Keratinocyte (primary cell): ENCODE measurements around the gene CCL13. TPM values are rescaled to one million over a fixed set of nuclear protein-coding genes. Genes with fewer than 3 reads are reported as not detected.

ENCODE experiments used
- DNase-seq: peaks from one replicate; pipeline ENCODE4 v3.0.0-alpha.2; 2011; ENCODE audit warnings: low read depth, missing footprints, low spot score
- FAIRE-seq: peaks from 2 replicates; lab custom pipeline; 2011; peaks lifted over from hg19 to GRCh38; lab: Jason Lieb, UNC
- H2AFZ ChIP-seq: 2 replicates; pipeline ENCODE4 v1.6.0; 2012; ENCODE audit warnings: low read length, control low read depth, inconsistent platforms; ENCODE audit not compliant: control insufficient read depth
- H3K27ac ChIP-seq: 2 replicates; pipeline ENCODE4 v1.5.1; 2011; ENCODE audit warnings: low read length; ENCODE audit not compliant: control insufficient read depth, insufficient read depth
- H3K27me3 ChIP-seq: 3 replicates; pipeline ENCODE4 v1.6.0; 2011; ENCODE audit warnings: low read length; ENCODE audit not compliant: control insufficient read depth, insufficient read depth; ENCODE audit errors: extremely low read depth
- H3K36me3 ChIP-seq, 2 experiments: 2 replicates in 1 of 2; 3 replicates in 1 of 2; pipeline ENCODE4 v1.5.1; 2011; ENCODE audit warnings: low read length in 2 of 2, mild to moderate bottlenecking in 1 of 2; ENCODE audit not compliant: control insufficient read depth in 2 of 2, insufficient read depth in 2 of 2; ENCODE audit errors: extremely low read depth in 1 of 2
- H3K4me1 ChIP-seq: 3 replicates; pipeline ENCODE4 v1.5.1; 2011; ENCODE audit warnings: low read length; ENCODE audit not compliant: control insufficient read depth, insufficient read depth; ENCODE audit errors: extremely low read depth
- H3K4me2 ChIP-seq: 3 replicates; pipeline ENCODE4 v1.6.0; 2011; ENCODE audit warnings: low read depth, low read length; ENCODE audit not compliant: control insufficient read depth, insufficient read depth; ENCODE audit errors: extremely low read depth
- H3K4me3 ChIP-seq, 3 experiments: fragments of 200-600 bp in 1 of 3; sonication (generic) in 1 of 3; 2 replicates in 2 of 3; 3 replicates in 1 of 3; pipeline ENCODE4 v1.5.1; 2011 to 2016; ENCODE audit warnings: low read length in 3 of 3, mild to moderate bottlenecking in 3 of 3, control low read depth in 2 of 3, inconsistent platforms in 1 of 3, low read depth in 1 of 3, mixed read lengths in 1 of 3, mixed run types in 1 of 3, moderate library complexity in 1 of 3; ENCODE audit not compliant: control insufficient read depth in 2 of 3, insufficient read depth in 2 of 3; ENCODE audit errors: extremely low read depth in 1 of 3
- H3K79me2 ChIP-seq: 2 replicates; pipeline ENCODE4 v1.6.0; 2012; ENCODE audit warnings: low read length; ENCODE audit not compliant: control insufficient read depth, insufficient read depth
- H3K9ac ChIP-seq: 3 replicates; pipeline ENCODE4 v1.6.0; 2011; ENCODE audit warnings: low read length; ENCODE audit not compliant: control insufficient read depth, insufficient read depth; ENCODE audit errors: extremely low read depth
- H3K9me1 ChIP-seq: 3 replicates; pipeline ENCODE4 v1.6.0; 2011; ENCODE audit warnings: low read length; ENCODE audit not compliant: control insufficient read depth, insufficient read depth; ENCODE audit errors: extremely low read depth
- H3K9me3 ChIP-seq: 2 replicates; pipeline ENCODE4 v1.5.1; 2012; ENCODE audit warnings: low read depth, low read length; ENCODE audit not compliant: control insufficient read depth
- H4K20me1 ChIP-seq: 3 replicates; pipeline ENCODE4 v1.6.0; 2011; ENCODE audit warnings: low read length; ENCODE audit not compliant: control insufficient read depth, insufficient read depth; ENCODE audit errors: extremely low read depth
- EZH2 ChIP-seq: IDR thresholded peaks from one replicate; pipeline ENCODE4 v1.6.1; 2012; ENCODE audit warnings: inconsistent platforms, mild to moderate bottlenecking, low read length, moderate library complexity
- dilution Hi-C: fragments of 300-500 bp; cut with MboI; formaldehyde crosslinking; loops from one replicate; pipeline ENCODE4 v1.7.0; 2020; ENCODE audit warnings: low sequenced_read_pairs; ENCODE audit not compliant: extremely low pct_ligation_motif_present
- polyA plus RNA-seq, 5 experiments: library from polyadenylated mRNA; depleted of rRNA in 3 of 5; stranded (reverse) in 3 of 5; stranded (forward) in 1 of 5; unstranded in 1 of 5; fragments of >200 nt; gene quantifications; 1 replicate in 1 of 5; 2 replicates in 3 of 5; 3 replicates in 1 of 5; pipeline versions ENCODE4 v1.2.1 to v1.2.3, GENCODE V29; 2011 to 2012; ENCODE audit warnings: missing spikeins in 2 of 5, low read depth in 1 of 5, low replicate concordance in 1 of 5
- TF ChIP-seq, protein P1 (sequence below), 3 experiments: IDR thresholded peaks in 1 of 3; conservative IDR thresholded peaks in 1 of 3; optimal IDR thresholded peaks in 1 of 3; 2 replicates in 2 of 3; 3 replicates in 1 of 3; pipeline versions ENCODE3 to v1.5.1; 2011; ENCODE audit warnings: low read length in 3 of 3, mild to moderate bottlenecking in 3 of 3, moderate library complexity in 2 of 3, control low read depth in 1 of 3, inconsistent platforms in 1 of 3; ENCODE audit not compliant: insufficient read depth in 2 of 3; ENCODE audit errors: extremely low read depth in 1 of 3

The CCL13 gene
- polyA plus RNA-seq, 1 donor (not counting 4 experiments of a cell fraction or from before 2014, with no cell fraction given): not detected

DNA sequence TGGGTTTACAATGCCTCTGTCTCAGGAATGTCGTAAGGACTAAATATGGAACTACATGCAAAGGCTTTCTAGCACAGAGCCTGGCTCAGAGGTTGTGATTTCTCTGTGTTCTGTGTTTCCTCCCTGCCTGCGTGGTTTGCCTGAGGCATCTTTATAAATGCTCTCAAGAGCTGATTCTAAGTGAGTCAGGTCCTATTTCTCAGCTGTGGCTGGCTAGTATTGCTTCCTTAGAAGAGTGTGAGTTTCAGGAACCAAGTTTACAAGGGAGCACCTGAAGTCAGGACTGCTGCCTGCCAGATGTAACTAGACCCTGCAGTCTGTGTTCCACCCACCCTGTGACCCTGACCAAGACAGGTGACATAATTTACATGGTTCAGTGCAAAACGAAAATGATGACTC lies 14.7 kb downstream of the CCL13 start:
- peak; percentile 17 for FAIRE-seq
- H3K36me3 ChIP-seq: no peaks in the 10 kb centered on the region
- TF ChIP-seq, protein P1, sequence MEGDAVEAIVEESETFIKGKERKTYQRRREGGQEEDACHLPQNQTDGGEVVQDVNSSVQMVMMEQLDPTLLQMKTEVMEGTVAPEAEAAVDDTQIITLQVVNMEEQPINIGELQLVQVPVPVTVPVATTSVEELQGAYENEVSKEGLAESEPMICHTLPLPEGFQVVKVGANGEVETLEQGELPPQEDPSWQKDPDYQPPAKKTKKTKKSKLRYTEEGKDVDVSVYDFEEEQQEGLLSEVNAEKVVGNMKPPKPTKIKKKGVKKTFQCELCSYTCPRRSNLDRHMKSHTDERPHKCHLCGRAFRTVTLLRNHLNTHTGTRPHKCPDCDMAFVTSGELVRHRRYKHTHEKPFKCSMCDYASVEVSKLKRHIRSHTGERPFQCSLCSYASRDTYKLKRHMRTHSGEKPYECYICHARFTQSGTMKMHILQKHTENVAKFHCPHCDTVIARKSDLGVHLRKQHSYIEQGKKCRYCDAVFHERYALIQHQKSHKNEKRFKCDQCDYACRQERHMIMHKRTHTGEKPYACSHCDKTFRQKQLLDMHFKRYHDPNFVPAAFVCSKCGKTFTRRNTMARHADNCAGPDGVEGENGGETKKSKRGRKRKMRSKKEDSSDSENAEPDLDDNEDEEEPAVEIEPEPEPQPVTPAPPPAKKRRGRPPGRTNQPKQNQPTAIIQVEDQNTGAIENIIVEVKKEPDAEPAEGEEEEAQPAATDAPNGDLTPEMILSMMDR (optimal IDR thresholded peaks at IDR 0.05 in 1 of 3, IDR thresholded peaks at IDR 0.05 in 1 of 3, conservative IDR thresholded peaks at IDR 0.05 in 1 of 3; ENCODE audit: extremely low read depth in 1 of 3, insufficient read depth in 2 of 3, low read length in 3 of 3): no peak
- no peak for TF ChIP-seq EZH2
- no peak overlapping the region for H3K4me2 ChIP-seq
- no peak overlapping the region for H3K27ac ChIP-seq
- no peaks in the 10 kb centered on the region for H3K79me2 ChIP-seq
- H3K9ac ChIP-seq: no peak overlapping the region
- no peak overlapping the region for H2AFZ ChIP-seq
- dilution Hi-C loops: loop anchor here (25.0 kb wide), 1 partner anchor 159 kb away; no protein-coding TSS in a partner anchor
- no peaks in the 10 kb centered on the region for H3K27me3 ChIP-seq
- no peak overlapping the region for H3K4me3 ChIP-seq
- H4K20me1 ChIP-seq: no peaks in the 10 kb centered on the region
- no peaks in the 10 kb centered on the region for H3K9me3 ChIP-seq
- H3K4me1 ChIP-seq: peaks cover 6% of the 10 kb centered on the region
- no peaks in the 10 kb centered on the region for H3K9me1 ChIP-seq
- peak; percentile 17 for DNase-seq

GRCh38 chr17:34371405-34372100 lies 15.3 kb downstream of the CCL13 start:
- no peak overlapping the region for H3K27ac ChIP-seq
- H3K9me1 ChIP-seq: no peaks in the 10 kb centered on the region
- H3K4me2 ChIP-seq: no peak overlapping the region
- FAIRE-seq: no peak
- no peak overlapping the region for H3K4me3 ChIP-seq
- no peak overlapping the region for H2AFZ ChIP-seq
- DNase-seq: no peak
- no peaks in the 10 kb centered on the region for H3K9me3 ChIP-seq
- dilution Hi-C loops: loop anchor here (25.0 kb wide), 1 partner anchor 159 kb away; no protein-coding TSS in a partner anchor
- H3K36me3 ChIP-seq: no peaks in the 10 kb centered on the region
- H3K27me3 ChIP-seq: no peaks in the 10 kb centered on the region
- H3K9ac ChIP-seq: no peak overlapping the region
- no peaks in the 10 kb centered on the region for H4K20me1 ChIP-seq
- no peaks in the 10 kb centered on the region for H3K79me2 ChIP-seq
- peaks cover 6% of the 10 kb centered on the region for H3K4me1 ChIP-seq
- TF ChIP-seq, protein P1 (optimal IDR thresholded peaks at IDR 0.05 in 1 of 3, IDR thresholded peaks at IDR 0.05 in 1 of 3, conservative IDR thresholded peaks at IDR 0.05 in 1 of 3; ENCODE audit: extremely low read depth in 1 of 3, insufficient read depth in 2 of 3, low read length in 3 of 3): no peak
- no peak for TF ChIP-seq EZH2
